H1 (cell line): ENCODE measurements around the gene TWIST2. TPM values are rescaled to one million over a fixed set of nuclear protein-coding genes. Genes with fewer than 3 reads are reported as not detected.
A peak's percentile ranks its signal among the peaks of the same experiment; 100 is the strongest.

Experiments used
- CTCF ChIA-PET: fragments of 300-600 bp; sonication (Branson Sonifier 250); formaldehyde crosslinking; loops from one replicate; lab custom pipeline; 2021; ENCODE audit not compliant: partially characterized antibody; lab: Charles Lee
- POLR2A ChIA-PET: fragments of 300-600 bp; sonication (Branson Sonifier 250); formaldehyde crosslinking; loops from one replicate; lab custom pipeline; 2021; ENCODE audit warnings: inconsistent platforms; ENCODE audit not compliant: partially characterized antibody; lab: Charles Lee
- DNase-seq, 2 experiments: peaks; one replicate each; pipeline versions ENCODE4 v3.0.0 to v3.0.0-alpha.2; 2010 to 2022; ENCODE audit warnings: low spot score in 2 of 2, low read depth in 1 of 2, mixed read lengths in 1 of 2
- FAIRE-seq: peaks from 2 replicates; lab custom pipeline; 2011; peaks lifted over from hg19 to GRCh38; lab: Jason Lieb, UNC
- H2AFZ ChIP-seq: 2 replicates; pipeline ENCODE4 v1.8.1; 2012; ENCODE audit warnings: low read length, inconsistent platforms
- H2AK5ac ChIP-seq: 2 replicates; pipeline ENCODE4 v1.6.1; 2013; ENCODE audit warnings: low read depth, low read length
- H2BK120ac ChIP-seq: replicated peaks from 2 replicates; pipeline ENCODE3; 2013; ENCODE audit warnings: low read depth, low read length, inconsistent platforms
- H2BK12ac ChIP-seq: 2 replicates; pipeline ENCODE4 v1.6.1; 2013; ENCODE audit warnings: low read depth, low read length
- H2BK15ac ChIP-seq: 2 replicates; pipeline ENCODE4 v1.6.1; 2013; ENCODE audit warnings: low read length
- H2BK20ac ChIP-seq: 2 replicates; pipeline ENCODE4 v1.6.1; 2013; ENCODE audit warnings: low read length
- H2BK5ac ChIP-seq: 2 replicates; pipeline ENCODE4 v1.6.1; 2013; ENCODE audit warnings: low read depth, low read length
- H3K14ac ChIP-seq: 2 replicates; pipeline ENCODE4 v1.6.1; 2013; ENCODE audit warnings: inconsistent platforms; ENCODE audit not compliant: insufficient read length
- H3K18ac ChIP-seq: 2 replicates; pipeline ENCODE4 v1.6.1; 2013; ENCODE audit warnings: low read length; ENCODE audit errors: extremely low read depth
- H3K23ac ChIP-seq: 2 replicates; pipeline ENCODE4 v1.6.1; 2013; ENCODE audit warnings: inconsistent platforms; ENCODE audit not compliant: insufficient read length
- H3K23me2 ChIP-seq: 2 replicates; pipeline ENCODE4 v1.6.1; 2013; ENCODE audit warnings: low read depth, low read length
- H3K27ac ChIP-seq: 2 replicates; pipeline ENCODE4 v1.6.1; 2011; ENCODE audit warnings: low read depth, low read length, inconsistent platforms
- H3K27me3 ChIP-seq, 4 experiments: replicated peaks in 1 of 4; 1 replicate in 1 of 4; 2 replicates in 3 of 4; pipeline versions ENCODE4 v1.6.1 to v1.8.1; 2011 to 2013; ENCODE audit warnings: low read length in 3 of 4, mild to moderate bottlenecking in 3 of 4, inconsistent platforms in 2 of 4, mixed read lengths in 2 of 4, moderate library complexity in 1 of 4; ENCODE audit not compliant: control insufficient read depth in 3 of 4, insufficient read depth in 3 of 4; ENCODE audit errors: extremely low read depth in 1 of 4
- H3K36me3 ChIP-seq, 4 experiments: 2 replicates each; pipeline versions ENCODE4 v1.6.1 to v1.8.1; 2011 to 2013; ENCODE audit warnings: mild to moderate bottlenecking in 4 of 4, low read length in 3 of 4, moderate library complexity in 2 of 4, control low read depth in 1 of 4, inconsistent platforms in 1 of 4; ENCODE audit not compliant: insufficient read depth in 4 of 4, control insufficient read depth in 2 of 4
- H3K4ac ChIP-seq: replicated peaks from 2 replicates; pipeline ENCODE3; 2013; ENCODE audit warnings: low read length, low read depth, mixed read lengths, inconsistent platforms; ENCODE audit not compliant: insufficient read length
- H3K4me1 ChIP-seq, 4 experiments: replicated peaks in 1 of 4; 1 replicate in 1 of 4; 2 replicates in 3 of 4; pipeline versions ENCODE4 v1.6.1 to v1.8.1; 2011 to 2013; ENCODE audit warnings: low read length in 3 of 4, inconsistent platforms in 2 of 4, mixed read lengths in 1 of 4; ENCODE audit not compliant: insufficient read depth in 4 of 4, control insufficient read depth in 3 of 4
- H3K4me2 ChIP-seq, 2 experiments: 2 replicates each; pipeline versions ENCODE4 v1.6.1 to v1.8.1; 2011 to 2013; ENCODE audit warnings: low read depth in 2 of 2, low read length in 2 of 2, control low read depth in 1 of 2, inconsistent platforms in 1 of 2, mild to moderate bottlenecking in 1 of 2; ENCODE audit not compliant: insufficient read depth in 1 of 2
- H3K4me3 ChIP-seq, 4 experiments: fragments of 200-600, 300-600 bp in 1 of 4; sonication (generic), shearing (Covaris generic), sonication (Bioruptor Twin) in 1 of 4; 2 replicates each; pipeline versions ENCODE4 v1.5.1 to v1.8.1; 2011 to 2016; ENCODE audit warnings: low read length in 4 of 4, low read depth in 3 of 4, control low read depth in 2 of 4, inconsistent platforms in 2 of 4, mild to moderate bottlenecking in 2 of 4, mixed read lengths in 1 of 4, moderate library complexity in 1 of 4; ENCODE audit not compliant: insufficient read depth in 2 of 4; ENCODE audit errors: extremely low read depth in 1 of 4
- H3K56ac ChIP-seq: replicated peaks from 2 replicates; pipeline ENCODE3; 2013; ENCODE audit warnings: low read depth, mild to moderate bottlenecking, mixed read lengths, low read length, inconsistent platforms; ENCODE audit not compliant: insufficient read length
- H3K79me1 ChIP-seq: 2 replicates; pipeline ENCODE4 v1.6.1; 2013; ENCODE audit warnings: low read depth, low read length, control low read depth
- H3K79me2 ChIP-seq, 2 experiments: 2 replicates each; pipeline versions ENCODE4 v1.6.1 to v1.8.1; 2012 to 2013; ENCODE audit warnings: low read length in 2 of 2, mild to moderate bottlenecking in 2 of 2, inconsistent platforms in 1 of 2; ENCODE audit not compliant: insufficient read depth in 2 of 2, control insufficient read depth in 1 of 2
- H3K9ac ChIP-seq, 4 experiments: replicated peaks in 1 of 4; 1 replicate in 1 of 4; 2 replicates in 3 of 4; pipeline versions ENCODE4 v1.6.1 to v1.8.1; 2011 to 2013; ENCODE audit warnings: low read depth in 3 of 4, low read length in 3 of 4, control low read depth in 2 of 4, mild to moderate bottlenecking in 2 of 4, moderate library complexity in 2 of 4, inconsistent platforms in 1 of 4; ENCODE audit errors: extremely low read depth in 1 of 4
- H3K9me3 ChIP-seq, 2 experiments: 2 replicates each; pipeline versions ENCODE4 v1.6.1 to v1.8.1; 2012 to 2013; ENCODE audit warnings: mild to moderate bottlenecking in 2 of 2, moderate library complexity in 2 of 2, control low read depth in 1 of 2, inconsistent platforms in 1 of 2, low read depth in 1 of 2, low read length in 1 of 2, mixed read lengths in 1 of 2; ENCODE audit not compliant: insufficient read depth in 2 of 2
- H4K20me1 ChIP-seq, 2 experiments: replicated peaks in 1 of 2; 2 replicates each; pipeline versions ENCODE3 to v1.8.1; 2011 to 2013; ENCODE audit warnings: inconsistent platforms in 2 of 2, low read length in 2 of 2, mild to moderate bottlenecking in 1 of 2; ENCODE audit not compliant: insufficient read depth in 2 of 2, control insufficient read depth in 1 of 2
- H4K5ac ChIP-seq: 2 replicates; pipeline ENCODE4 v1.6.1; 2013; ENCODE audit warnings: low read length, low read depth, mixed read lengths, inconsistent platforms; ENCODE audit not compliant: insufficient read length
- H4K8ac ChIP-seq: 2 replicates; pipeline ENCODE4 v1.8.0; 2013; ENCODE audit warnings: mild to moderate bottlenecking, moderate library complexity, low read length, inconsistent platforms; ENCODE audit not compliant: insufficient read depth; ENCODE audit errors: extremely low read depth
- H4K91ac ChIP-seq: replicated peaks from 2 replicates; pipeline ENCODE3; 2013; ENCODE audit warnings: low read length, mixed read lengths, inconsistent platforms; ENCODE audit not compliant: insufficient read length
- ASH2L ChIP-seq: fragments of 200-600, 300-600 bp; sonication (generic); IDR thresholded peaks from one replicate; pipeline ENCODE4 v1.7.1; 2017; ENCODE audit warnings: low read length
- CEBPB ChIP-seq: IDR thresholded peaks from 2 replicates; pipeline ENCODE4 v1.6.1; 2012; ENCODE audit warnings: low read depth, low read length
- EGR1 ChIP-seq: IDR thresholded peaks from 2 replicates; pipeline ENCODE4 v1.6.1; 2011; ENCODE audit warnings: low read depth, low read length, borderline replicate concordance
- JUND ChIP-seq: IDR thresholded peaks from 2 replicates; pipeline ENCODE4 v1.6.1; 2011; ENCODE audit warnings: mild to moderate bottlenecking, improper control_type of control experiment, low read length
- PHF8 ChIP-seq: fragments of 200-600 bp; sonication (generic); conservative IDR thresholded peaks from 2 replicates; pipeline ENCODE4 v1.7.1; 2012; ENCODE audit warnings: low read depth, mild to moderate bottlenecking, inconsistent platforms, low read length, moderate library complexity
- POLR2A ChIP-seq, 2 experiments: IDR thresholded peaks; 1 replicate in 1 of 2; 2 replicates in 1 of 2; pipeline ENCODE4 v1.6.1; 2011; ENCODE audit warnings: low read depth in 2 of 2, low read length in 2 of 2, mild to moderate bottlenecking in 2 of 2; ENCODE audit errors: control extremely low read depth in 1 of 2
- RAD21 ChIP-seq, 2 experiments: IDR thresholded peaks in 1 of 2; conservative IDR thresholded peaks in 1 of 2; 2 replicates each; pipeline ENCODE4 v1.6.1; 2011; ENCODE audit warnings: low read depth in 2 of 2, low read length in 2 of 2, improper control_type of control experiment in 1 of 2, inconsistent platforms in 1 of 2, mild to moderate bottlenecking in 1 of 2, moderate library complexity in 1 of 2
- RFX5 ChIP-seq: IDR thresholded peaks from 2 replicates; pipeline ENCODE4 v1.6.1; 2011; ENCODE audit warnings: low read depth, low read length, improper control_type of control experiment, borderline replicate concordance
- RNF2 ChIP-seq: fragments of 200-900, 300-1000 bp; sonication (generic); IDR thresholded peaks from 2 replicates; pipeline ENCODE4 v1.7.1; 2016; ENCODE audit warnings: borderline replicate concordance, low read depth, mild to moderate bottlenecking, antibody characterized with exemption, low read length; ENCODE audit not compliant: poor library complexity, severe bottlenecking; ENCODE audit errors: missing control alignments
- SP2 ChIP-seq: IDR thresholded peaks from 2 replicates; pipeline ENCODE4 v1.6.1; 2012; ENCODE audit warnings: mild to moderate bottlenecking, low read length, inconsistent platforms
- TAF1 ChIP-seq: IDR thresholded peaks from 2 replicates; pipeline ENCODE4 v1.6.1; 2011; ENCODE audit warnings: mild to moderate bottlenecking, low read depth, low read length
- YY1 ChIP-seq: IDR thresholded peaks from 2 replicates; pipeline ENCODE4 v1.6.1; 2011; ENCODE audit warnings: low read depth, mild to moderate bottlenecking, low read length
- WGBS, 2 experiments: shearing (Covaris generic) in 1 of 2; methylation state at CpG; one replicate each; pipeline versions ENCODE4 v1.1.6 to v1.1.7; 2013 to 2015; ENCODE audit warnings: low lambda C conversion rate in 2 of 2, mixed read lengths in 2 of 2, inconsistent platforms in 1 of 2, low coverage in 1 of 2, missing lambda C conversion rate in 1 of 2; ENCODE audit not compliant: insufficient replicate concordance in 2 of 2, insufficient coverage in 1 of 2, insufficient read length in 1 of 2; ENCODE audit errors: extremely low coverage in 1 of 2, missing lambda C conversion rate in 1 of 2; 5-methylcytosine and 5-hydroxymethylcytosine counted together
- polyA plus RNA-seq, 7 experiments: library from polyadenylated mRNA; depleted of rRNA in 3 of 7; stranded (reverse) in 5 of 7; unstranded in 2 of 7; fragments of >200 nt in 5 of 7; fragments of 200-250 nt in 2 of 7; gene quantifications; 1 replicate in 5 of 7; 2 replicates in 1 of 7; 4 replicates in 1 of 7; pipeline versions ENCODE4 v1.2.1 to v1.2.3, GENCODE V29; 2011 to 2013; ENCODE audit warnings: missing spikeins in 2 of 7, mixed read lengths in 2 of 7
- total RNA-seq: library from RNA; stranded (reverse); fragmentation: NEBNext Ultra II Directional; extraction: Animal tissue kit (Norgen Biotek cat#: 25700); gene quantifications from 2 replicates; pipeline ENCODE4 v1.2.1, GENCODE V29; 2021
- TF ChIP-seq, protein P1 (sequence below): IDR thresholded peaks from 2 replicates; pipeline ENCODE4 v1.6.1; 2012; ENCODE audit warnings: inconsistent platforms

TWIST2 gene
- total and polyA plus RNA-seq, 2 of the 8 experiments (the other 6 are each of a cell fraction or from before 2014, with no cell fraction given): 2.6 to 4.3 TPM

DNA sequence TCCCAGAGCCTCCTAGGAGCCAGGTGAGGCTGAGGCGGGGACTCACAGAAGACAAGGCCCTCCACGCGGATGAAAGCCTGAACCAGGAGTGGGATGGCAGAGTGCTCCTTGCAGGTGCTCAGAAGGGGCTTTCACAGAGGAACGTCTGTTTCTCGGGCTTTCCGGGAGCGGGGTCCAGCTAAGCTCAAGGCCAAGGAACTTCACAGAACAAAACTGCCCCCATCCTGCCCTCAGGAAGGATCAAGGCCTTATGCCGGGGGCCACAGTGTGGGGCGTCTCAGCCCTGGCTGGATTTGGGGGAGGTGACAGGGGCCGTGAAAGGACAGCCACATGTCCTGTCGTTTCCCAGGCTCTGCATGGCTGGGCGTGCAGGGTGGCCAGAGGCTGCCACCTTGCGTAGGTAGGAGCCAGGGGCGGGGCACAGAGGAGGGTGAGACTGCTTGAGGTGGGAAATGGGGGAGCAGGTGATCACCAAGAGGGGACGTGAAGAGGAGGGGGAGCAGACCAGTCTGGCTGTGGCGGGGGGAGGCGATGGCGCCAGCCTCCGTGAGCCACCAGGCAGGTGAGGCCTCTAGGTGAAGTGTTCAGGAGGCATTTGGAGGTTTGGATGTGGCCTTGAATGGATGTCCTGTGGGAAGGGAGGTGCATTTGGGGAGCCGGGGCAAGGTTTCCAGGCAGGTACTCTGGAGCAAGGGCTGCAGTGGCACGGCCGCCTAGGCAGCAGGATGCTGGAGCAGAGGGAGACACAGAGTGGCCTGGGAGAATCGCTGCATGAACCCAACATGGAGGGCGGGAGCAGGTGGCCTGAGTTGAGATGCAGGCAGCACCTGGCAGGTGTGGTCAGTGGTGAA is 79.1 kb downstream of the TWIST2 start:
- ChIA-PET POLR2A (no interaction called here), CTCF (no interaction called here)
- H3K4me3 ChIP-seq: no peak overlapping the region
- no peak overlapping the region for H2BK120ac ChIP-seq
- H2BK5ac ChIP-seq: no peak overlapping the region
- peak overlapping the region; percentile 4; the same call in 1 of the 2 replicates for H4K8ac ChIP-seq
- H3K9ac ChIP-seq: no peak overlapping the region
- H4K91ac ChIP-seq: no peak overlapping the region
- no peaks in the 10 kb centered on the region for H3K79me2 ChIP-seq
- H2AK5ac ChIP-seq: no peak overlapping the region
- no peak overlapping the region for H3K27ac ChIP-seq
- FAIRE-seq (no peak), DNase-seq (no peak)
- H3K4me2 ChIP-seq: no peak overlapping the region
- H3K4ac ChIP-seq: no peak overlapping the region
- no peak overlapping the region for H2AFZ ChIP-seq
- no peak overlapping the region for H3K14ac ChIP-seq
- H2BK20ac ChIP-seq: no peak overlapping the region
- H3K27me3 ChIP-seq: no peaks in the 10 kb centered on the region
- WGBS, 2 experiments: 91% methylated on average over 20 of the region's 24 CpGs; no CpG with 5 or more reads in 1 of the 2 experiments
- no peaks in the 10 kb centered on the region for H3K4me1 ChIP-seq
- H4K20me1 ChIP-seq: no peaks in the 10 kb centered on the region
- H2BK15ac ChIP-seq: no peak overlapping the region
- H3K23me2 ChIP-seq: no peaks in the 10 kb centered on the region
- H4K5ac ChIP-seq: no peak overlapping the region
- no peak overlapping the region for H3K18ac ChIP-seq
- no peak overlapping the region for H3K56ac ChIP-seq
- no peaks in the 10 kb centered on the region for H3K9me3 ChIP-seq
- no peaks in the 10 kb centered on the region for H3K79me1 ChIP-seq
- H3K23ac ChIP-seq: no peak overlapping the region
- no peaks in the 10 kb centered on the region for H3K36me3 ChIP-seq
- H2BK12ac ChIP-seq: no peak overlapping the region
- no peak for TF ChIP-seq RFX5
- TF ChIP-seq RNF2: no peak
- no peak for TF ChIP-seq YY1
- TF ChIP-seq, protein P1, sequence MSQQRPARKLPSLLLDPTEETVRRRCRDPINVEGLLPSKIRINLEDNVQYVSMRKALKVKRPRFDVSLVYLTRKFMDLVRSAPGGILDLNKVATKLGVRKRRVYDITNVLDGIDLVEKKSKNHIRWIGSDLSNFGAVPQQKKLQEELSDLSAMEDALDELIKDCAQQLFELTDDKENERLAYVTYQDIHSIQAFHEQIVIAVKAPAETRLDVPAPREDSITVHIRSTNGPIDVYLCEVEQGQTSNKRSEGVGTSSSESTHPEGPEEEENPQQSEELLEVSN: no peak
- no peak for TF ChIP-seq PHF8
- TF ChIP-seq TAF1: no peak
- TF ChIP-seq POLR2A (IDR thresholded peaks at IDR 0.05; ENCODE audit: control extremely low read depth in 1 of 2, low read depth in 2 of 2, low read length in 2 of 2): no peak
- no peak for TF ChIP-seq JUND
- no peak for TF ChIP-seq RAD21 (IDR thresholded peaks at IDR 0.05 in 1 of 2, conservative IDR thresholded peaks at IDR 0.05 in 1 of 2; ENCODE audit: low read depth in 2 of 2, low read length in 2 of 2)
- TF ChIP-seq EGR1: no peak
- no peak for TF ChIP-seq ASH2L
- no peak for TF ChIP-seq SP2
- TF ChIP-seq CEBPB: no peak
